Measurements from ENCODE around the gene SMAP1.

DNA sequence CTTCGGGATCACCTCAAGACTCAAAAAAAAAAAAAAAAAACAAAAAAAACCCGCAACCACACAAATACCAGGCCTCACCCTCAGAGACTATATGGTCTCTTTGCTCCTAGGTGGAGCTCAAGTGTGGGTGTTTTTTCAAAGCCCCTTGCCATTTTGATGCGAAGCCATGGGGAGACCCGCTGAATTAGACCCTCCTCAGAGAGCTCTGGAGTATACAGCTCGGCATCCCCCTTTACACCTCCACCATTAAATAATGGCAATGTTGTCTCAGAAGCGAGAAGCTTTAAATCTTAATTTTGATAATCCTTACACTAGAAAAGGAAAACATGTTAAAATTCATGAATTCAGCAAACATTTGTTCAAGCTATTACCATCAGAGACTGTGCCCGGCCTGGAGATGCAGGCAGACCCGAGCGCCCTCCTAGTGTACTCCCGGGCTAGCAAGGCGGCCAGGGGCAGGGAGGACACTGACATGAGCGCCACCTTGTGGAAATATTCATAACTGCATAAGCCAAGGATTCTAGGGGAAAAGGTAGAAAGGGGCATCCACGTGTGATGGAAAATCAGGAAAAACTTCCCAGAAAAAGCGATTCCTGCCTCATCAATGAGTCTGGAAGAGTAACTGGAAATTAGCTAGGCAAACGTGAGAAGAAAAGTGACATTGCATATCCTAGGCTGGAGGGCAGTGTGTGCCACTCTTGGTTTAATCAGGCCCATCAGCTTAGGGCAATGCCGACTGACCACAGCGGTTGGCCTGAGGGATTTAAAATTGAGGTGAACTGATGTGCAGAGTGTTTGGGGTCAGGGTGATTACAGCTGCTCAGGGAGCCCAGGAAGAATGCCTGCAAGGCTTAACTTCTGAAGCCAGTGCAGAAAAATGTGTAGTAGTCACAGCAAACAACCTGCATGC is 216.6 kb downstream of the SMAP1 start:
- TF ChIP-seq, protein P1, sequence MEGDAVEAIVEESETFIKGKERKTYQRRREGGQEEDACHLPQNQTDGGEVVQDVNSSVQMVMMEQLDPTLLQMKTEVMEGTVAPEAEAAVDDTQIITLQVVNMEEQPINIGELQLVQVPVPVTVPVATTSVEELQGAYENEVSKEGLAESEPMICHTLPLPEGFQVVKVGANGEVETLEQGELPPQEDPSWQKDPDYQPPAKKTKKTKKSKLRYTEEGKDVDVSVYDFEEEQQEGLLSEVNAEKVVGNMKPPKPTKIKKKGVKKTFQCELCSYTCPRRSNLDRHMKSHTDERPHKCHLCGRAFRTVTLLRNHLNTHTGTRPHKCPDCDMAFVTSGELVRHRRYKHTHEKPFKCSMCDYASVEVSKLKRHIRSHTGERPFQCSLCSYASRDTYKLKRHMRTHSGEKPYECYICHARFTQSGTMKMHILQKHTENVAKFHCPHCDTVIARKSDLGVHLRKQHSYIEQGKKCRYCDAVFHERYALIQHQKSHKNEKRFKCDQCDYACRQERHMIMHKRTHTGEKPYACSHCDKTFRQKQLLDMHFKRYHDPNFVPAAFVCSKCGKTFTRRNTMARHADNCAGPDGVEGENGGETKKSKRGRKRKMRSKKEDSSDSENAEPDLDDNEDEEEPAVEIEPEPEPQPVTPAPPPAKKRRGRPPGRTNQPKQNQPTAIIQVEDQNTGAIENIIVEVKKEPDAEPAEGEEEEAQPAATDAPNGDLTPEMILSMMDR (IDR thresholded peaks at IDR 0.05; ENCODE audit: low read depth, low read length), result peak; percentile 72
- no peak for TF ChIP-seq POLR2A (IDR thresholded peaks at IDR 0.05; ENCODE audit: extremely low read depth, insufficient read length)
- TF ChIP-seq, protein P2, sequence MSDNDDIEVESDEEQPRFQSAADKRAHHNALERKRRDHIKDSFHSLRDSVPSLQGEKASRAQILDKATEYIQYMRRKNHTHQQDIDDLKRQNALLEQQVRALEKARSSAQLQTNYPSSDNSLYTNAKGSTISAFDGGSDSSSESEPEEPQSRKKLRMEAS (IDR thresholded peaks at IDR 0.05; ENCODE audit: low read depth, low read length), result no peak

Measured in NB4 (cell line).